Posterior cingulate gyrus (tissue), 11 donors: ENCODE results near the gene CCNJL.

ENCODE experiments used
- DNase-seq, 10 donors: peaks; one replicate each; pipeline versions ENCODE4 v3.0.0 to v3.0.0-alpha.2; 2020 to 2021; ENCODE audit warnings: mixed read lengths in 3 of 10
- intact Hi-C: fragments of 100-400 bp; cut with DNase I; formaldehyde crosslinking; loops from one replicate; pipeline ENCODE4 v1.15.1; 2023

Gene CCNJL

DNA sequence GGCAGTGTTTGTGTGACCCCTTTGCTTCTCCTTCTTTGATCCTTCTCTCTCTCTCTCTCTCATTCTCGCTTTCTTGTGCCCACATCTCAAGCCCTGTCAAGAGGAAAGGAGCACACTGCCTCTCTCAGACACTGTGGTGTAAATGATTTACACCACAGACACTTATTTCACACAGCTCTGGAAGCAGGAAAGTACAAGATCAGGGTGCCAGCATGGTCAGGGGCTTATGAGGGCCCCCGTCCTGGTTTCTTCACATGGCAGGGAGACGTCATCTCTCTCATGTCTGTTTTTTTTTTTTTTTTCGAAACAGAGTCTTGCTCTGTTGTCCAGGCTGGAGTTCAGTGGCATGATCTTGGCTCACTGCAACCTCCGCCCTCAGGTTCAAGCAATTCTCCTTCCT lies 76.6 kb downstream of the CCNJL start:
- intact Hi-C loops, result no loop called here
- DNase-seq, result peak in 1 of 10 donors; percentile 5

DNA sequence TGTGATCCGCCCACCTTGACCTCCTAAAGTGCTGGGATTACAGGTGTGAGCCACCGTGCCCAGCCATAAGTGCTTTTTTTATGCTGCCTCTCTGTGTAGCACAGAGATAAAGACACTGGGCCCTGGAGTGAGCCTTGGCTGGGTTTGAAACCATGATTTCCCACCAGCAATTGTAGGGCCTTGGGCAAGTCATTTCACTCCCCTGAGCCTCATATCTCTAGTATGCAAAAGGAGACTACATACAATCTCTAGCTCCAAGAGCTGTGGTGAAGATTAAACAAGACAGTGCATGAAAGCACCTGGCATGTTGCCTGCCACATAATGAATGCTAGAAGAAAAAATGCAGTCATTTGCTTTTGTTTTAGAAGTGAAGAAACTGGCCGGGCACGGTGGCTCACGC lies 79.1 kb downstream of the CCNJL start:
- peak in 1 of 10 donors; percentile 12 for DNase-seq
- intact Hi-C loops, result no loop called here

DNA sequence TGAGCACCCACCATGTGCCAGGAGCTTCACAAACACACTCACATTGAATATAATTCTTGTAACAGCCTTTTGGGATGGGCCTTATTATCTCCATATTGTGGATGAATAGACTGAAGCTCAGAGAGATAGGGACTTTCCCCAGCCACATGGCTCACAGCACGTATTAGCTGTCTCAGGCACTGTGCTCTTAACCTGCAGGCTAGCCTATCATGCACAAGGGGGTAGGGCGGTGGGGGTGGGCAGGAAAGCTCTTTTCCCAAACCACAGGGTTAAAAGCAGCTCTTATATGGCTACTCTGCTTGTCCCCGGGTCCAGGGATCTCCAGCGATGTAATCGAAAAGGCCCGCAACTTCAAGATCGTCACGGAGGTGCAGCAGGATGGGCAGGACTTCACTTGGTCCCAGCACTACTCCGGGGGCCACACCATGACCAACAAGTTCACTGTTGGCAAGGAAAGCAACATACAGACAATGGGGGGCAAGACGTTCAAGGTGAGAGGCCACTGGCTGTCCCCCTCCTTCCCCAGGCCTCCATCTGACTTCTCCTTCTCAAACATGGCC lies 80.5 kb downstream of the CCNJL start:
- intact Hi-C loops, result no loop called here
- peak in 1 of 10 donors; percentile 9 for DNase-seq

DNA sequence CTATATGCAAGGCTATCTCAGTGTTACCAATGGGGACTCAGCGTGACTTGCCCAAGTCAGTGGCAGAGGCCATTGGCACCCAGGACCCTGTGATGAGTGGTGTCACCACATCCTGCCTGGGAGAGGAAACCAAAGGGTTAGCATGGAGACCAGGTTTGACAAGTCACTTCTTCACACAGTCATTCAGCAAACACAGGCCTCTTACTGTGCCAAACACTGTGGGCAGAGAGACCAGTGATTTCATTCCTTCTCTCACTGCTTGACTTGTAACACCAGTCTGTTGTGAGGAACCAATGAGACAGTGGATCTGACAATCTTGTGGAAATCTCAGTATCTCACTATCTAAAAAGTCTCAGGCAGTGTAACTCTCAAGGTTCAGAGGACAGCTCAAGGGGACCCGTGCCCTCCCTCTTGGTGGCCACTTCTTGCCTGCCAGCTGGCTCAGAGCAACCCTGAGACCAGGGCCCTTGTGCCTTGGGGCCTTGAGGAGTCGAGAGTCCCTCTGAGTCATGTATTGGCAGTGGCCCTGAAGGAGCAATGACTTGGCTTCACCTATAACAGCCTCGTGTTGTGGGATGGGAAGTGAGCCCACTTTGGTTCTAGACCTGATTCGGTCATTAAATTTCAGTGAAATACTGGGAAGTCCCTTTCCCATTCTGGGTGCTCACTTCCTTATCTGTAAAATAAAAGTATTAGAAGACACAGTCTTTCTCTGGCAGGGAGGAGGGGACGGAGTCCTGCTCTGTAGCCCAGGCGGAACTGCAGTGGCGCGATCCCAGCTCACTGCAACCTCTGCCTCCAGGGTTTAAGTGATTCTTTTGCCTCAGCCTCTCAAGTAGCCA lies 81.5 kb downstream of the CCNJL start:
- intact Hi-C loops, result no loop called here
- no peak for DNase-seq

DNA sequence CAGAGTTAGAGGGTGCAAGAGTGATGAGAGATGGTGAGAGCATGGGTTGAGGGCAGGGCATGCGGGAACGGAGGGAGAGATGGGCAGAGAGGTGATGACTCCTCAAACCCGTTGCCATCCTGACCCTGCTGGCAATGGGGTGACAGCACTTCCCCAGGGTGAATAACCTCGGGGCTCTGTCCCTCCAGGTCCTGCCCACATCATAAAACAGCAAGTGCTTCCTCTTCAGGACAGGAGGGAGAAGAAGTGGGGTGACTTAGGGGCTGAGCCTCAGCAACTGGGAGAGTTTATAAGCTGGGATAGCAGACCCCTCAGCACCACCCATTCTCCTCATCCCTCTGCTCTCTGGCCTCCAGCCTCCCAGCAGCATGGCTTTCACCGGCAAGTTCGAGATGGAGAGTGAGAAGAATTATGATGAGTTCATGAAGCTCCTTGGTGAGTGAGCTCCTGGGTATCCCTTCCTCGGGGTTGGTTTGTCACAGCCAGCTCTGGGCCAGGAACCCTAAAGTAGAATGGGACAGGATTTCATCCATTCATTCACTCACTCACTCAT lies 83.1 kb downstream of the CCNJL start, which contains the start of gene FABP6:
Gene FABP6, plus strand, starts transcription at position 317 of the 553 bp plus-strand sequence. Its CDS starts 52 bp downstream, at position 369.
- intact Hi-C loops, result no loop called here
- DNase-seq, result no peak

DNA sequence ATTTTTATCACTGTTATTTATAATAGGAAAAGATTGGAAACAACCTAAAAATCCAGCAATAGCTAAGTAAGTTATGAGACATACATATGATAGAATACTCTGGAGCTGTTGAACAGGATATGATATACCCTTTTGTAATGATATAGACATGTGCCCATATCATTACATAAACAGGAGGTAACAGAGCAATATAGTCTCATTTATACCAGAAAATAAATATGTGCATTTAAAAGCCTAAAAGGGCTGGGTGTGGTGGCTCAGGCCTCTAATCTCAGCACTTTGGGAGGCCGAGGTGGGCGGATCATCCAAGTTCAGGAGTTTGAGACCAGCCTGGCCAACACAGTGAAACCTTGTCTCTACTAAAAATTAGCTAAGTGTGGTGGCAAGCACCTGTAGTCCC lies 85.4 kb downstream of the CCNJL start:
- DNase-seq, result no peak
- intact Hi-C loops, result no loop called here

DNA sequence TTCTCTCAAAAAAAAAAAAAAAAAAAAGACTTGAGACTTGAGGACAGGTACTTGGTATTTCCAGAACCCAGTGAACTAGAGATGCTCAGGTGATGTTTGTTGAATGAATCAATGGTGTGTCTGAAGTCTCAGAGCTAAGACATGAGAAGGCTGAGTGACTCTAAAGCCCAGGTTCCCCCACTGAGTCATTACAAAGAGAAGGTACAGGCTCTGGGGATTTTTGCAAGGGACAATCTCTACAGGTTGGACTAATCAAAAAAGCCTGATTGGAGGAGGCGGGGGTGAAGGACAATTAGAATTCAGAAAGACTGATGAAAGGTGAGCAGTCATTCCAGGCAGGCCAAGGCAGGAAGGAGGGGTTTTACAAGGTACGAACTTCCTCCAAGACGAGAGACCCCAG lies 91.3 kb downstream of the CCNJL start:
- intact Hi-C loops, result no loop called here
- DNase-seq, result no peak

DNA sequence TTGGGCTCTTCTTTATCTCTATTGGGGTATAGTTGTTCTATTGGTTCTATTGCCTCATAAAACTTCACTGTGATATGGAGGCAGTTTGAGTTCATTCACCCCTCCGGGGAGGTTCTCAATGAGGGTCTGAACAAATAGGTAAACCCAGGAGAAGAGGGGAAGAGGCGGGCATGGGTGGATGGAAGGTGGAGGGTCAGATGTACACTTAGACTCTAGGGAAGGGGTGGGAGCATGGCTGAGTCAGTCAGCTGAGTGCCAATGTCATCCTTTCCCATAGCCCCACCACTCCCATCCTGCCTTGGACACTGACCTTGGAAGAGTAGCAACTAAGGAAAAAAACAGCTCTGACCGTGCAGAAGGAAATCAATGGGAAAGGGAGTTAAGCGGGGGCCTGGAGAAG lies 93.0 kb downstream of the CCNJL start:
- DNase-seq, result no peak
- intact Hi-C loops, result no loop called here

DNA sequence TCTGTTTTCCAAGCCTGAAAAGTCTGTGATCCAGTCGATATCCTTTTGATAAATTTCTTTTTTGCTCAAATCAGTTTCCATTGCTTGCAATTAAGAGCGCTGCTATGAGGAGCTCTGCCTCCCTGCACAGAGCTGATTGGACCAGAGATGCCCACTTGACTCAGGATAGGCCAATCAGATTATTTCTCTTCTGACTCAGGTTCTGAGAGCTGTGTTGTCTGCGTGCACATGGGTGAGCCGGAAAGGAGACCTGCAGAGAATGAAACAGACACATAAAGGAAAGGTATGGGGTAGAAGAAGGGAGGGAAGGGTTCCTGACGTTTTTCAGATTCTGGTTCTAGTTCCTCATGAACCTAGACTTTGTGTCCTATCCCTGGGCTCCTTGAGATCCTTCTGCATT lies 98.8 kb downstream of the CCNJL start:
- intact Hi-C loops, result no loop called here
- DNase-seq, result peak in 1 of 10 donors; percentile 22

DNA sequence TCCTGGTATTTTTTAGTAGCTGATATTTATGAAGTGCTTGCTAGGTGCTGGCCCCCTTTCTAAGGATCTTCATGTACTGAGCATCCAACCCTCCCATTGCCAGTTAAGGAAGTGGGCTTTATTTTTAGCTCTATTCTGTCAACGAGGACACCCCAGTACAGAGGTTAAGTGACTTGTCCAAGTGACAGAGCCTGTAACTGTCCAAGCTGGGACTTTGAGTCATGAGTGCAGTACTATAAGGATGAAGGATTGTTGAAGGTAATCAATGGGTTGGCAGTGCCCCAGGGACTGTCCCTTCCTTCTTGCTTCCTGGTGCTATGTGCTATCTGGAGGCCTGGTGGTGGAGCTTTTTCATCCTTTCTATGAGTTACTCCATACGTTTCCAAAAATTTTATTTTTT lies 101.0 kb downstream of the CCNJL start:
- intact Hi-C loops, result no loop called here
- no peak for DNase-seq

DNA sequence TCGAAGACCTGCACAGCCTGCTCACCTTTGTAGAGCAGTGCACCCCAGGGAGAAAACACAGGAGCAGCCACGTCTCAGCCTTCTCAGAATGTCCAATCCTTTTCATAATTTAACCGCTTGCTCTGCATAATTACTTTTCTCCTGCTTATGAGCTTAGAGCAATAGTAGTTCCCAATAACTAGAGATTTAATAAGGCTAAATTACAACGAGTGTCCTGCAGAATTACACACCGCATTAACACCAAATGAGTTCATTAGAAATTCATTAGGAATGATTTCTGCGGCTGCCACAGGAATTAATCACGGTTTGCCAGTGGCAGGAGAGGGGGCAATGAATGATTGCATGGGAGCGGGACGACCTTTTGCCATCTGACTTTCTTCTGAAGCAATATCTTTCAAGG lies 101.8 kb downstream of the CCNJL start:
- intact Hi-C loops, result no loop called here
- DNase-seq, result peak in 1 of 10 donors; percentile 13

DNA sequence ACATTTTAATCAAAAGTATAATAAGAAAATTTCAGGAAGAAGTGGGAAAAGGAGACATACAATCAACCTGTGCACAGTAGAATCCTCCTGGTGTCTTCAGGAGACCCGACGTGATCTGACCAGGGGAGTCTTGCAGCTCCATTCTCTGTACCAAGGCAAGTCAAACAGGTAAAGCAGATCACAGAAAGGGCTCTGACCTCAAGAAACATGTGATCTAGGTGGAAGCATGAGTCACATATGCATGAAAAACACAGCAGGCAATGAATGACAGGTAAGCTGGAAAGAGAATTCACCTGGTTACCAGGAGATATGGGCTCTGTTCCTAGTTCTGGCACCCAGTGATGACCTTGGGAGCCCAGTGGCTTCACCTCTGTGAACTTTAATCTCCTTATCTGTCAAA lies 102.4 kb downstream of the CCNJL start:
- DNase-seq, result no peak
- intact Hi-C loops, result no loop called here

DNA sequence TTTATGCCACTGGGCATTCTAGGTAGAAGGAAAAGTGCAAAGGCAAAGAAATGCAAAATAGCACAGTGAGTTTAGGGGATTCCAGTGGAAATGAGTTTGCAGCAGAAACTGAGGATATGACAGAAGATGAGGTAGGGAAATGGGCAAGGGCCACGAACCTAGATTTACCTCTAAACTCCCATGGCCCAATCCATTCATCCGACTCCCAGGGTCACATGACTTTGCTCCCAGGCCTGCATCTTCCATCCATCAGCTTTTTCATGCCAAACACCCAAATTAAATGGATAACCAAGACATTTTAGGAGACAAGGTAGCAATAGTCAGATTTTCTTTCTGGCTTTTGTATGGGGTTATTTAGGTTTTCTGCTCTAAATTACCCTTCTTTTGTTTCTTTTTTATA lies 105.3 kb downstream of the CCNJL start:
- intact Hi-C loops, result no loop called here
- DNase-seq, result no peak
